Measurements from ENCODE around the gene ARSK.

Gene ARSK

DNA sequence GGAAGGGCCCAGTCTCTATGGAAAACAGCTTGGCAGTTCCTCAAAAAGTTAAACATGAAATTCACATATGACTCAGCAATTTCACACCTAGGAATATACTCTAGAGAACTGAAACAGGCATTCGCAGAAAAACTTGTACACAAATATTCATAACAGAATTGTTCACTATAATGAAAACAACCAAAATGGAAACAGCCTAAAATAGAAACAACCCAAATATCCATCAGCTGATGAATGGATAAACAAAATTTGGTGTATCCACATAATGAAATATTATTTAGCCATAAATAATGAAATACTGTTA, 60.2 kb downstream of the ARSK start:
- Mint-ChIP-seq H3K4me3 (no peak overlapping the region), H3K27me3 (no peaks in the 10 kb centered on the region), H3K27ac (ENCODE audit: low read depth) (no peak overlapping the region), H3K36me3 (ENCODE audit: insufficient read depth) (peaks cover 6% of the 10 kb centered on the region), H3K9me3 (no peaks in the 10 kb centered on the region), H3K4me1 (peaks cover 9% of the 10 kb centered on the region)
- DNase-seq (ENCODE audit: low spot score in 2 of 2): no peak
- no peak for ATAC-seq (replicated peaks; ENCODE audit: extremely low read depth, poor library complexity, severe bottlenecking)

DNA sequence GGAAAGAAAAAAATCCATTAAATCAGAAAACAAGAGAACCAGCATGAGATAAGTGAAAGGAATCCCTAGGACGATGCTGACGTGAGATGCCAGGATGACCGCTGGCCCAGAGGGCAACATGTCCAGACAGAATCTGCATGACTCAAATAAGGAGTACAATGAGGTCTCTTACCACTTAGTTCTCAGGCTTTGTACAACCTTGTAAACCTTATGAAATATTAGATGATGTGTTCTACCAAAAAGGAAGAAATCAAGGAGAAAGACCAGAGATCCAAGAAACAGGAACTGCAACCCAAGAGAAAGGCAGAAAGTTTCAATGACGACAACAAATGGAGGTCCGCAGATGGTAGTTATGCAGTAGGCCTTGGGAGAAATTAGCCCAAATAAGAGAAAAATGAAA, 62.2 kb downstream of the ARSK start:
- ATAC-seq (replicated peaks; ENCODE audit: extremely low read depth, poor library complexity, severe bottlenecking) (no peak), DNase-seq (ENCODE audit: low spot score in 2 of 2) (no peak)
- peaks cover 17% of the 10 kb centered on the region for H3K4me1 Mint-ChIP-seq
- no peak overlapping the region for H3K4me3 Mint-ChIP-seq
- no peaks in the 10 kb centered on the region for H3K9me3 Mint-ChIP-seq
- no peaks in the 10 kb centered on the region for H3K27me3 Mint-ChIP-seq
- no peak overlapping the region for H3K27ac Mint-ChIP-seq (ENCODE audit: low read depth)
- peaks cover 6% of the 10 kb centered on the region for H3K36me3 Mint-ChIP-seq (ENCODE audit: insufficient read depth)

DNA sequence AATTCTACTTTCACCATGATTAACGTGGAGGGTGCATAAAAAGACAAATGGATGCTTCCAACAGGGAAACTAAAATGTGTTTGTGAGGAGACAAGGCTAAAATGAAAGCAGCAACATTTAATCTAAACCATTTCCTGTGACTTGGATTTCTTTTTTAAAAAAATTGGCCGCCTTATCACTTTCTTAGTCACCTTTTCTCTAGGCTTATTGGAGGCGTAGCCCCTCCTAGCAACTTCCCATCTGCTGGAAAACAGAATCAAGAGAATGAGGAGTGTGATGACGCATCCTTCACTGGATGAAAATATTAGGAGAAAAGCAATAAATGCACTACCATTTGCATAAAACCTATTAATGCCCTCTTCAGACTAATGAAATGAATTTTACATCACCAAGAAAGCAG, 64.2 kb downstream of the ARSK start:
- Mint-ChIP-seq H3K4me3 (peak overlapping the region; percentile 82), H3K27ac (ENCODE audit: low read depth) (no peak overlapping the region), H3K27me3 (no peaks in the 10 kb centered on the region), H3K36me3 (ENCODE audit: insufficient read depth) (peaks cover 3% of the 10 kb centered on the region), H3K4me1 (peaks cover 23% of the 10 kb centered on the region), H3K9me3 (no peaks in the 10 kb centered on the region)
- ATAC-seq (replicated peaks; ENCODE audit: extremely low read depth, poor library complexity, severe bottlenecking): no peak
- no peak for DNase-seq (ENCODE audit: low spot score in 2 of 2)

DNA sequence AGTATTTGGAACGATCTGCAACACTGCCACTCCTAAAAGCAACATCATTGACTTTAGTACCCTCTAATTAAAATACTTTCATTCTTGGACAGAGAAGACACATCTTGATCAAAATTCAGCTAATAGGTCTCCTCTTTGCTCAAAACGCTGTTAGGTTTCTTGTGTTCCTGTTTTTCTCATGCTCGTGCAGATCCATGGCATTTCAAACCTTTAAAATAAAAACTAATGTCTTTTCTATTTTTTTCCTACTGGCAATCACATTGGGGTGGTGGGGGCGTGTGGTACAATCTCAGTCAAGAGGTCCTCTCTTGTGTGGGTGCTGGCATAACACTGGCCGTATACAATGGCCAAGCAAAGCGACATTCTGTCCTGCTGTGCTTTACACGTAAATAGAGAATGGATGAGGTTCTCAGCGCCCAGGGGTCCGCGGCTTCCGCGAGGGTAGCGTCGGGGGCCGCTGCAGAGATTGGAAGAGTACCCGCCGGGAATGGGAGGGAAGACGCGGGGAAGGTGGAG, 64.7 kb downstream of the ARSK start:
- Mint-ChIP-seq H3K4me1 (peaks cover 23% of the 10 kb centered on the region), H3K36me3 (ENCODE audit: insufficient read depth) (peaks cover 3% of the 10 kb centered on the region), H3K27me3 (no peaks in the 10 kb centered on the region), H3K9me3 (no peaks in the 10 kb centered on the region), H3K4me3 (peak overlapping the region; percentile 82), H3K27ac (ENCODE audit: low read depth) (no peak overlapping the region)
- ATAC-seq (replicated peaks; ENCODE audit: extremely low read depth, poor library complexity, severe bottlenecking): no peak
- DNase-seq (ENCODE audit: low spot score in 2 of 2): no peak

DNA sequence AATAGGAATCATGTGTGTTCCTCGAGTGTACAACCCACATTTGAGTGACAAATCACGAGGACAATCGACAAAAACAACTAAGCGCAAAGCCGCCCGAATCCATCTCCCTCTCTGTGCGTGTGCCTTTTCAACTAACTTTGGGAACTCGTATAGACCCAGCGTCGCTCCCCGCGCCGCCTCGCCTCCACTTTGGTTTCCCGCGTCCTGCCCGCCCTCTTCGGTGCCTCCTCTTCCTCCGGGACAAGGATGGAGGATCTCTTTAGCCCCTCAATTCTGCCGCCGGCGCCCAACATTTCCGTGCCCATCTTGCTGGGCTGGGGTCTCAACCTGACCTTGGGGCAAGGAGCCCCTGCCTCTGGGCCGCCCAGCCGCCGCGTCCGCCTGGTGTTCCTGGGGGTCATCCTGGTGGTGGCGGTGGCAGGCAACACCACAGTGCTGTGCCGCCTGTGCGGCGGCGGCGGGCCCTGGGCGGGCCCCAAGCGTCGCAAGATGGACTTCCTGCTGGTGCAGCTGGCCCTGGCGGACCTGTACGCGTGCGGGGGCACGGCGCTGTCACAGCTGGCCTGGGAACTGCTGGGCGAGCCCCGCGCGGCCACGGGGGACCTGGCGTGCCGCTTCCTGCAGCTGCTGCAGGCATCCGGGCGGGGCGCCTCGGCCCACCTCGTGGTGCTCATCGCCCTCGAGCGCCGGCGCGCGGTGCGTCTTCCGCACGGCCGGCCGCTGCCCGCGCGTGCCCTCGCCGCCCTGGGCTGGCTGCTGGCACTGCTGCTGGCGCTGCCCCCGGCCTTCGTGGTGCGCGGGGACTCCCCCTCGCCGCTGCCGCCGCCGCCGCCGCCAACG, 65.3 kb downstream of the ARSK start, which contains the start of gene GPR150:
TSS of gene GPR150 (plus strand) at position 58 of the 840 bp plus-strand sequence. CDS start at position 247, 189 bp downstream.
- Mint-ChIP-seq H3K27ac (ENCODE audit: low read depth) (no peak within 1 kb of the TSS), H3K27me3 (no peaks in the 10 kb centered on the region), H3K9me3 (no peaks in the 10 kb centered on the region), H3K4me3 (peak within 1 kb of the TSS; percentile 82), H3K36me3 (ENCODE audit: insufficient read depth) (peaks cover 3% of the 10 kb centered on the region), H3K4me1 (peaks cover 23% of the 10 kb centered on the region)
- DNase-seq (ENCODE audit: low spot score in 2 of 2): peak; percentile 32 to 41
- peak; percentile 74 for ATAC-seq (replicated peaks; ENCODE audit: extremely low read depth, poor library complexity, severe bottlenecking)

DNA sequence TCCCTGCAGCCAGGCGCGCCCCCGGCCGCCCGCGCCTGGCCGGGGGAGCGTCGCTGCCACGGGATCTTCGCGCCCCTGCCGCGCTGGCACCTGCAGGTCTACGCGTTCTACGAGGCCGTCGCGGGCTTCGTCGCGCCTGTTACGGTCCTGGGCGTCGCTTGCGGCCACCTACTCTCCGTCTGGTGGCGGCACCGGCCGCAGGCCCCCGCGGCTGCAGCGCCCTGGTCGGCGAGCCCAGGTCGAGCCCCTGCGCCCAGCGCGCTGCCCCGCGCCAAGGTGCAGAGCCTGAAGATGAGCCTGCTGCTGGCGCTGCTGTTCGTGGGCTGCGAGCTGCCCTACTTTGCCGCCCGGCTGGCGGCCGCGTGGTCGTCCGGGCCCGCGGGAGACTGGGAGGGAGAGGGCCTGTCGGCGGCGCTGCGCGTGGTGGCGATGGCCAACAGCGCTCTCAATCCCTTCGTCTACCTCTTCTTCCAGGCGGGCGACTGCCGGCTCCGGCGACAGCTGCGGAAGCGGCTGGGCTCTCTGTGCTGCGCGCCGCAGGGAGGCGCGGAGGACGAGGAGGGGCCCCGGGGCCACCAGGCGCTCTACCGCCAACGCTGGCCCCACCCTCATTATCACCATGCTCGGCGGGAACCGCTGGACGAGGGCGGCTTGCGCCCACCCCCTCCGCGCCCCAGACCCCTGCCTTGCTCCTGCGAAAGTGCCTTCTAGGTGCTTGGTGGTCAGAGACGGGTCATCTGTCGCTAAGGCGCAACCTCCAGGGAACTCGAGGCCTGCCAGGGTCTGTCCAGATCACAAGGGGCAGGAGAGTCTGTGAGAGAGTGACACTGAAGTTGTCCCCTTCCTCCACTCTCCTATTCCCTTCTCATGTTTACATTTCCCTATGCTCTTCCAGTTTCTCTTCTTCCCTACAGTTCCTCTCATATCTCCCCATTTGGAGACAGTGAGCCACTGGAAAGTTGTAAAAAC, 66.3 kb downstream of the ARSK start:
- Mint-ChIP-seq H3K4me3 (peak overlapping the region; percentile 80), H3K4me1 (peaks cover 23% of the 10 kb centered on the region), H3K36me3 (ENCODE audit: insufficient read depth) (peaks cover 3% of the 10 kb centered on the region), H3K9me3 (no peaks in the 10 kb centered on the region), H3K27me3 (no peaks in the 10 kb centered on the region), H3K27ac (ENCODE audit: low read depth) (peak overlapping the region; percentile 47)
- ATAC-seq (replicated peaks; ENCODE audit: extremely low read depth, poor library complexity, severe bottlenecking) (peak; percentile 50), DNase-seq (ENCODE audit: low spot score in 2 of 2) (peak; percentile 12 to 18)

DNA sequence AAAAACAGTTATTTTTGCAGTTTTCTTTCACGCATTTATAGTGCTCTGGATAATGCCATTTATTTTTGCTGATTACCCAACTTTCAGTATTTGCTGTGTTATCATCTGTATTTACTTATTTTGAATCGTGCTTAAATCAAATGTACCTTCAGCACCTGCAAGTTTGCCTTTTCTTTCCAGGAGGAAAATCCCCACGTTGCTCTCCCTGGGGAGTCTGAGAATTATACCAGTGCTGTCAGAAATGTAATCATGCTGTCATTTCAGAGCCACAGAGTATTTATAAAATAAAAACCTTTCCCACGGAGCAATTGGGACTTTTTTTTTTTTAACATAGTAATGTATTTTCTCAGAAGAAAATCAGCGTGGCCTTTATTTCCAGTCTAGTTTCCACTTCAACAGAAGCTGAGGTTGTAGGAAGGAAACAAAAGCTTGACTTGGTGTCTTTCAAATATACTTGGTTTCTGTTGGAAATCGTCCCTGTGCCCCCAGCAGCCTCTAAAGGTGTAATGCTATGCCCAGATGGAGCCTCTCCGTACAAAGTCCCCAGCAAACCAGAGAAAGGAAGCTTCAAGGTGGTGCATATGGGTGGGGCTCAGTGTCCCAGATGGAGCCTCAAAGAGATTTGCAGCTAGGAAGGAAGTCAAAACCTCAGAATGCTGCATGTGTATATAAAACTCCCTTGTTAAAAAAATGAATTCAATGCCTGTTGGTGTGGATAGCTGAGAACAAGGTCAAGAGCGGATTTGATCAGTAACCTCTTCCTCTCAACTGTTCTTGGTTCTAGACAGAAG, 67.1 kb downstream of the ARSK start:
- ATAC-seq (replicated peaks; ENCODE audit: extremely low read depth, poor library complexity, severe bottlenecking) (peak; percentile 33), DNase-seq (ENCODE audit: low spot score in 2 of 2) (no peak)
- peaks cover 3% of the 10 kb centered on the region for H3K36me3 Mint-ChIP-seq (ENCODE audit: insufficient read depth)
- peak overlapping the region; percentile 47 for H3K27ac Mint-ChIP-seq (ENCODE audit: low read depth)
- peaks cover 23% of the 10 kb centered on the region for H3K4me1 Mint-ChIP-seq
- H3K27me3 Mint-ChIP-seq: no peaks in the 10 kb centered on the region
- H3K9me3 Mint-ChIP-seq: no peaks in the 10 kb centered on the region
- peak overlapping the region; percentile 80 for H3K4me3 Mint-ChIP-seq

DNA sequence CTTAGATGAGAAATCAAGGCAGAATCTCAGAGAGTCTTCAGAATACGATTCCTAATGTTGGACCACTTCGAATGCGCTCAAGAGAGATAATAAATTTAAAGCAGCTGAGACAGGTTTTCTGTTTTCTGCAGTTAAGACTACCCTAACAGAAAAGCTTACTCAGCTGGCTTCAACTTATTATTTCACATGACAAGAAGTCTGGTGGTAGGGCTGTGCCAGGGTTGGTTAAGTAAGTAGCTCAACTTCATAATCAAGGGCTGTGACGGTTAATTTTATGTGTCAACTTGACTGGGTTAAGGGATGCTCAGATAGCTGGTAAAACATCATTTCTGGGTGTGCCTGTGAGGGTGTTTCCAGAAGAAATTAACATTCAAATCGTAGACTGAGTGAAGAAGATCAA, 68.8 kb downstream of the ARSK start:
- no peak overlapping the region for H3K27ac Mint-ChIP-seq (ENCODE audit: low read depth)

DNA sequence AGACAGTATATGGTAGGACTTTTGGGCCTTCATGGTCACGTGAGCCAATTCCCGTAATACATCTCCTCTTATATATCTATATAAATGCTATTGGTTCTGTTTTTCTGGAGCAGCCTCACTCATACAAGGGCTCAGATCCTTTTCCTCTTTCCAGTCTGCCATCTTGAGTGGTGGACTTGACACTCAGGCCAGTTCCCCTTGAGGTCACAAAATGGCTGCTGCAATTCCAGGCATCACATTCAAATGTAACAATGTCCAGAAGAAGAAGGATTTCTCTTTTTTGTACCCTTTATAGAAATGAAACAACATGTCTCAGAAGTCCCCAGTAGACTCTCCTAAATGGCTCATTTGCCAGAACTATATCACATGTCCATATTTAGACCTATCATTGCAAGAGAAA, 69.5 kb downstream of the ARSK start:
- Mint-ChIP-seq H3K36me3 (ENCODE audit: insufficient read depth) (peaks cover 3% of the 10 kb centered on the region), H3K9me3 (no peaks in the 10 kb centered on the region), H3K4me1 (peaks cover 22% of the 10 kb centered on the region), H3K4me3 (no peak overlapping the region), H3K27ac (ENCODE audit: low read depth) (no peak overlapping the region), H3K27me3 (no peaks in the 10 kb centered on the region)
- ATAC-seq (replicated peaks; ENCODE audit: extremely low read depth, poor library complexity, severe bottlenecking): no peak
- DNase-seq (ENCODE audit: low spot score in 2 of 2): no peak

More for the DNA sequence above, 68.8 kb downstream of the ARSK start:
- DNase-seq (ENCODE audit: low spot score in 2 of 2) (no peak), ATAC-seq (replicated peaks; ENCODE audit: extremely low read depth, poor library complexity, severe bottlenecking) (no peak)
- Mint-ChIP-seq H3K36me3 (ENCODE audit: insufficient read depth) (peaks cover 3% of the 10 kb centered on the region), H3K4me1 (peaks cover 23% of the 10 kb centered on the region), H3K4me3 (no peak overlapping the region), H3K9me3 (no peaks in the 10 kb centered on the region), H3K27me3 (no peaks in the 10 kb centered on the region)

DNA sequence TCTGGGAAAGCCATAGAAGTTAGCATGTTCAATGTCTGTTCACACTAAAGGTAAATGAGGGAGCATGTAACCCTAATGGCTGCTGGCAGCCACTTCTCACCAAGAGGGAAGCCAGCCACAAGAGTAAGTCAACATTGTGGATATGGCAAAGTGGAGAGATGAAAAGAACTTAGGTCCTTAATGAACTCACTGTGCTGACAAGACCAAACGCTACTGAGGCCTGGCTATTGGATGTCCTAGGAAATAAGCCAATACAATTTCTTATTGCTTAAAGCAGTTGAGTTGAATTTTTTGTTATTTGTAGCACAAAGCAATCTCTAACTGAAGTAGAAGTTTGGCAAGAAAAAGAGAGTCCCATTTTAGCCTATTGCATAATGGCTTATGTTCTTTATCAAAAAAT, 71.8 kb downstream of the ARSK start:
- Mint-ChIP-seq H3K27ac (ENCODE audit: low read depth) (no peak overlapping the region), H3K4me1 (peaks cover 13% of the 10 kb centered on the region), H3K4me3 (no peak overlapping the region), H3K36me3 (ENCODE audit: insufficient read depth) (no peaks in the 10 kb centered on the region), H3K27me3 (no peaks in the 10 kb centered on the region), H3K9me3 (no peaks in the 10 kb centered on the region)
- DNase-seq (ENCODE audit: low spot score in 2 of 2) (no peak), ATAC-seq (replicated peaks; ENCODE audit: extremely low read depth, poor library complexity, severe bottlenecking) (no peak)

DNA sequence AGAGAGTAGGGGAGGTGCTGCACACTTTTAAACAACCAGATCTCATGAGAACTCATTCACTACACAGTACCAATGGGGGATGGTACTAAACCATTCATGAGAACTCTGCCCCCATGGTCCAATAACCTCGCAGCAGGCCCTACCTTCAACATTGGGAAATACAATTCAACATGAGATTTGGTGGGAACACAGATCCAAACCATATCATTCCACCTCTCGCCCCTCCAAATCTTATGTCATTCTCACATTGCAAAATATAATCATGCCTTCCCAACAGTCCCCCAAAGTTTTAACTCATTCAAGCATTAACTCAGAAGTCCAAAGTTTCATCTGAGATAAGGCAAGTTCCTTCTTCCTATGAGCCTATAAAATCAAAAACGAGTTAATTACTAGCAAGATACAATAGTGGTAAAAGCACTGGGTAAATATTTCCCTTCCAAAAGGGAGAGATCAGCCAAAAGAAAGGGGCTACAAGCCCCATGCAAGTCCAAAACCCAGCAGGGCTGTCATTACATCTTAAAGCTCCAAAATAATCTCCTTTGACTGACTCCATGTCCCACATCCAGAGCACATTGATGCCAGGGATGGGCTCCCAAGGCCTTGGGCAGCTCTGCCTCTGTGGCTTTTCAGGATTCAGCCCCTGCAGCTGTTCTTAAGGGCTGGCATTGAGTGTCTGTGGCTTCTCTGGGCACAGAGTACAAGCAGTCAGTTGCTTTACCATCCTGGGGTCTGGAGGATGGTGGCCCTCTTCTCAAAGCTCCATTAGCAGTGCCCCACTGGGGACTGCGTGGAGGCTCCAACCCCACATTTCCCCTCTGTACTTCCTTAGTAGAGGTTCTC, 73.3 kb downstream of the ARSK start:
- H3K27me3 Mint-ChIP-seq: no peaks in the 10 kb centered on the region
- peaks cover 11% of the 10 kb centered on the region for H3K4me1 Mint-ChIP-seq
- no peak overlapping the region for H3K4me3 Mint-ChIP-seq
- DNase-seq (ENCODE audit: low spot score in 2 of 2) (no peak), ATAC-seq (replicated peaks; ENCODE audit: extremely low read depth, poor library complexity, severe bottlenecking) (no peak)
- H3K27ac Mint-ChIP-seq (ENCODE audit: low read depth): no peak overlapping the region
- peaks cover 2% of the 10 kb centered on the region for H3K36me3 Mint-ChIP-seq (ENCODE audit: insufficient read depth)
- no peaks in the 10 kb centered on the region for H3K9me3 Mint-ChIP-seq
